ENCODE data around the gene IPO11. TPM values are rescaled to one million over a fixed set of nuclear protein-coding genes. Genes with fewer than 3 reads are reported as not detected.
A peak's percentile ranks its signal among the peaks of the same experiment; 100 is the strongest.

The IPO11 gene
- total RNA-seq, 1 experiment from 2014 or later: 28.7 TPM

GRCh38 chr5:62432621-62433064 is 20.1 kb downstream of the IPO11 start:
- no peak for DNase-seq (ENCODE audit: extremely low read depth, low read depth)

- no peak for DNase-seq (ENCODE audit: extremely low read depth, low read depth)
Measured at GRCh38 chr5:62448528-62448927, 36.0 kb downstream of the IPO11 start.

- DNase-seq (ENCODE audit: extremely low read depth, low read depth): no peak
Measured at GRCh38 chr5:62450259-62450658, 37.7 kb downstream of the IPO11 start.

- no peak for DNase-seq (ENCODE audit: extremely low read depth, low read depth)
Measured at GRCh38 chr5:62457071-62457470, 44.5 kb downstream of the IPO11 start.

- DNase-seq (ENCODE audit: extremely low read depth, low read depth): peak; percentile 31
Measured at GRCh38 chr5:62460578-62460983, 48.0 kb downstream of the IPO11 start.

- DNase-seq (ENCODE audit: extremely low read depth, low read depth): no peak
Measured at GRCh38 chr5:62461561-62461960, 49.0 kb downstream of the IPO11 start.

GRCh38 chr5:62465985-62466925 is 53.7 kb downstream of the IPO11 start:
- no peak for DNase-seq (ENCODE audit: extremely low read depth, low read depth)

GRCh38 chr5:62473209-62473608 is 60.6 kb downstream of the IPO11 start:
- no peak for DNase-seq (ENCODE audit: extremely low read depth, low read depth)

GRCh38 chr5:62475072-62475471 is 62.5 kb downstream of the IPO11 start:
- no peak for DNase-seq (ENCODE audit: extremely low read depth, low read depth)

GRCh38 chr5:62477801-62478200 is 65.2 kb downstream of the IPO11 start:
- no peak for DNase-seq (ENCODE audit: extremely low read depth, low read depth)

GRCh38 chr5:62483556-62483955 is 71.0 kb downstream of the IPO11 start:
- DNase-seq (ENCODE audit: extremely low read depth, low read depth): no peak

GRCh38 chr5:62486672-62487071 is 74.1 kb downstream of the IPO11 start:
- DNase-seq (ENCODE audit: extremely low read depth, low read depth): no peak

GRCh38 chr5:62488531-62488930 is 76.0 kb downstream of the IPO11 start:
- DNase-seq (ENCODE audit: extremely low read depth, low read depth): no peak

- DNase-seq (ENCODE audit: extremely low read depth, low read depth): no peak
Measured at GRCh38 chr5:62489471-62489870, 76.9 kb downstream of the IPO11 start.

- DNase-seq (ENCODE audit: extremely low read depth, low read depth): no peak
Measured at GRCh38 chr5:62494772-62495171, 82.2 kb downstream of the IPO11 start.

GRCh38 chr5:62496876-62497275 is 84.3 kb downstream of the IPO11 start:
- DNase-seq (ENCODE audit: extremely low read depth, low read depth): no peak

- DNase-seq (ENCODE audit: extremely low read depth, low read depth): no peak
Measured at GRCh38 chr5:62498961-62499360, 86.4 kb downstream of the IPO11 start.

- no peak for DNase-seq (ENCODE audit: extremely low read depth, low read depth)
Measured at GRCh38 chr5:62499756-62500155, 87.2 kb downstream of the IPO11 start.

GRCh38 chr5:62502456-62503101 is 90.0 kb downstream of the IPO11 start:
- DNase-seq (ENCODE audit: extremely low read depth, low read depth): no peak

- DNase-seq (ENCODE audit: extremely low read depth, low read depth): no peak
Measured at GRCh38 chr5:62504129-62504528, 91.6 kb downstream of the IPO11 start.

- DNase-seq (ENCODE audit: extremely low read depth, low read depth): no peak
Measured at GRCh38 chr5:62506659-62507460, 94.3 kb downstream of the IPO11 start.
